NCI-H69 (cell line): ENCODE data around the gene TGIF2LY.
"Not testable (repeated sequence)": the region's sequence is repeated elsewhere in the genome, so short reads cannot be mapped to it uniquely, and the experiment has no call there.

Experiments
- DNase-seq: peaks from one replicate; lab custom pipeline; 2025; lab: John Stamatoyannopoulos, UW

TGIF2LY gene

DNA sequence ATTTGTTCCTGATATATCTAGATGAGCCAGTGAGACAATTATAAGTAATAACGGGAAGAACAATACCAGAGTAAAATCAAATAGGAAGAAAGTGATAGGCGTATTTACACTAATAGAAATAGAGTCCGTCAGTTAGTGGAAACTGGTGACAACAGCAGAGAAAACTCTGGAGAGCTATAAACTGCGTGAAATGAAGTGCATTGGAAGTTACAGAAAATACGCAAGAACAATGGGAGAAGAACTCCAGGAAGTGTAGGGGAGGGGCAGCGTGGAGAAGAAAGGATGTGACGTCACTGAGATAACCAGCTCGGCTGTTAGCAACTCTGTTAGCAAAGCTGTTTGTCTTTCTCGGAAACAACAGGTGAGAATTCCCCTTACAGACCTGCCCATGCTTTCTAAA is at the start of gene TGIF2LY:
TGIF2LY (plus strand) TSS at position 301 of the 400 bp plus-strand sequence. CDS start 178 bp downstream, outside the sequence.
- not testable (repeated sequence) for DNase-seq
